Ovary (tissue), 3 donors: ENCODE results near the gene ERMARD.

Experiments
- CTCF ChIP-seq, 3 donors: fragments of 450-650 bp in 2 of 3; fragments of 200-600 bp in 1 of 3; IDR thresholded peaks; one replicate each; pipeline versions ENCODE4 v1.5.1 to v1.8.0; 2016 to 2022; ENCODE audit warnings: antibody characterized with exemption in 3 of 3, mild to moderate bottlenecking in 1 of 3
- EP300 ChIP-seq: sonication (generic); formaldehyde crosslinking; IDR thresholded peaks from one replicate; pipeline ENCODE4 v1.6.1; 2017; ENCODE audit warnings: antibody characterized with exemption
- POLR2A ChIP-seq: fragments of 450-650 bp; IDR thresholded peaks from one replicate; pipeline ENCODE4 v1.6.1; 2017; ENCODE audit warnings: antibody characterized with exemption, mild to moderate bottlenecking, moderate library complexity
- donor health status: DM: no; HTN: no; CAD: no.

- TF ChIP-seq CTCF (IDR thresholded peaks at IDR 0.05), result no peak
- TF ChIP-seq EP300, result no peak
- TF ChIP-seq POLR2A, result no peak
Observed at GRCh38 chr6:169714595-169714994, 36.8 kb upstream of the ERMARD start.
